Effector CD8-positive, alpha-beta T cell (primary cell): ENCODE data around the gene PTPN13.
"Not testable (repeated sequence)": the region's sequence is repeated elsewhere in the genome, so short reads cannot be mapped to it uniquely, and the experiment has no call there.

Source experiments
- DNase-seq: peaks from one replicate; lab custom pipeline; 2025; lab: John Stamatoyannopoulos, UW

PTPN13 gene

DNA sequence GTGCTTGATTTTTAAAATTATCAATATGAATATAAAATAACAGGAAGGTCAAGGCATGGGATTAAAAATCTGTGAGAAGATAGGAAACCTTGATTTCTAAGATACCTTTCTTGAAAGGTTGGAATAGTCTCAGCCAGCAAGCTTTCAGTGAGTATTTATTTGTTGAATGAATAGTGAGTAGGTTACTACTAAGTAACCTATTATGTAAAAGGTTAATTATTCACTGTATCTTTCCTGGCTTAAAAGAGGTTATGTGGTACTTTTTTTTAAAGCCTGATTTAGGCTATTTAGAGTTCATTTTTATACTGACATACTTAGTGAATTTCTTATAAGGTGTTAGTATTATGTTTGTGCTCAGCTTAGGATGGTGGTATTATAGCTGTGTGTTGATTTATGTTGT is 123.5 kb downstream of the PTPN13 start:
- DNase-seq = no peak

GRCh38 chr4:86718152-86718551 is 124.0 kb downstream of the PTPN13 start:
- no peak for DNase-seq

GRCh38 chr4:86719149-86719548 is 125.0 kb downstream of the PTPN13 start:
- not testable (repeated sequence) for DNase-seq

DNA sequence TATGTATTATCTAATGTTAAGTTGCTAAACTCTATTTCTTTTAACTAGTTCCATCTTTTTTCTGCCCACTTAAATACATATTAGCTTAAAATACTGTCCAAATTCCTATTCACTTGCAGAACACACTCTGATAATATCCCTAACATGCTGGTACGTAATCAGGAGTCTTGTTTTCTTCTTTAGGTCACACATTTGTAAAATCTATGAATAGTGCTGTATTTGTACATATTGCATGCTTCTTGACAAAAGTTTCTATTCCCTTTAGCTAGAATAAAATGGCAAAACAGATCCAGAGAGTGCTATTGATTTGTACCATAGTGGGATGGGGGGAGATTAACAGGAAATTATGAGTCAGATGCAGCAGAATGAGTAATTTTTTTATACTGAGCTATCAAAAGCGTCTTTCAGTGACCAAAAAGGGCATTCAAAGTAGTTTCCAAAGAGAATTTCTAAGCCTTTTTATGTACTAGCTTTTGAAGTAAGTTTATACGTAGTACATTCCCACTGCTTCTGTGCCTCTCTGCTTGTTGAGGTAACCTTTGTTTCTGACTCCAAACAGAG is 126.5 kb downstream of the PTPN13 start:
- no peak for DNase-seq

GRCh38 chr4:86721412-86721811 is 127.3 kb downstream of the PTPN13 start:
- no peak for DNase-seq

GRCh38 chr4:86730310-86730709 is 136.2 kb downstream of the PTPN13 start:
- no peak for DNase-seq

- DNase-seq = no peak
These were observed 143.1 kb downstream of the PTPN13 start for GRCh38 chr4:86737244-86737643.

DNA sequence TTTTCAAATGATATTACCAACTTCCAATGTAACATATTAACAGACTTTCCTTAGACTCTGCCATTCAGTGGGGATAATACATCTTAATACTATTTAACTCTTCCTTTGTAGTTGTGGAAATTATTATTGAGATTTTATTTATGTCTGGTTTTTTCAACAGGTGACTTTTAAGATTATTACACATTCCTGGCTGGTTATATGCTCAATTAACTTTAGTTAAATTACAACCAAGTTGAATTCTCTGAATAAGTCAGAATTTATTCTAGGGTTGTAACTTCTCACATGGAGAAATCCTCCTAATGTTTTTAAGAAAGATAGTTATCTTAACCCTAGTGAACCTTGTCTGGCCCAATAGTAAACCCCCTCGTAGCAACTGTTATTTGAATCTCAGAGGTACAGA is 147.7 kb downstream of the PTPN13 start:
- DNase-seq = no peak

GRCh38 chr4:86744570-86744969 is 150.5 kb downstream of the PTPN13 start:
- no peak for DNase-seq

DNA sequence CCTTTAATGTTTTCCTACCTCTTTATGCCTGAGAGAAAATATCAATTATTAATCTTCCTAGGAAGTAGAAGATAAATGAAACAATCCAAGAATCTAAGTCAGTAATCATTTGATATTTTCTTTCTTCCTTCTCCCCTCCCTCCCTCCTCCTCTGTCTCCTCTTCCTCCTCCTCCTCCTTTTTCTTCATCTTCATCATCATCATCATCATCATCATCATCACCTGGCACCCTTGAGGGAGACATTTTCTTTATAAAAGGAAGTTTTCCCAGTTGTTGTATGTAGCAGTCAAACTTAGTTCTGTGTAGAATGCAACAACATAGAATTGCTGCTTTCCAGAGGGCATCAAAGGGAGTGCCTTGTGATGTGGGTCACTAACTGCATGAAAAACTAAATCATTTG is 155.0 kb downstream of the PTPN13 start:
- no peak for DNase-seq

DNA sequence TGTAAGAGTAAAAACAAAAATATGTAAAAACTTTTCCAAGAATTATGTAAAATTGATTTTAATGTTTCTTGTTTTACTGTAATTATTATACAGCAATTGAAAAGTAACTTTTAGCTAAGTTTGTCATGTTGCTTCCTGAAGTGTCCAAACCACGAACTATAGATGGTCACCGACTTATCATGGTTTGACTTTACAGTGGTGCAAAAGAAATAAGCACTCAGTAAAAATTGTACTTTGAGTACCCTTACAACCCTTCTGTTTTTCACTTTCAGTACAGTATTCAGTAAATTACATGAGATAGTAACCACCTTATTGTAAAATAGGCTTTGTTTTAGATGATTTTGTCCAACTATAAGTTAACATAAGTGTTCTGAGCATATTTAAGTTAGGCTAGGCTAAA is 161.3 kb downstream of the PTPN13 start:
- DNase-seq = no peak

DNA sequence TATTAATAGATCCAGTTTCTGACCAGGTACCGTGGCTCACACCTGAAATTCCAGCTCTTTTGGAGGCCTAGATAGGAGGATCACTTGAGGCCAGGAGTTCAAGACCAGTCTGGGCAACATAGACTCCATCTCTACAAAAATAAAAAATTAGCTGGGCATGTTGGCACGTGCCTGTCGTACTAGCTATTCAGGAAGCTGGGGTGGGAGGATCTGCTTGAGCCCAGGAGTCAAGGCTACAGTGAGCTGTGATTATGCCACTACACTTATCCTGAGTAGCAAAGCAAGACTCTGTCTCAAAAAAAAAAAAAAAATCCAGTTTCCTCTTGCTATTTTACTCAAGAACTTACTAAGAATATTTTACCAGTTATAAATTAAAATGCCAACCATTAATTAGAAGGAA is 163.4 kb downstream of the PTPN13 start:
- DNase-seq = no peak

DNA sequence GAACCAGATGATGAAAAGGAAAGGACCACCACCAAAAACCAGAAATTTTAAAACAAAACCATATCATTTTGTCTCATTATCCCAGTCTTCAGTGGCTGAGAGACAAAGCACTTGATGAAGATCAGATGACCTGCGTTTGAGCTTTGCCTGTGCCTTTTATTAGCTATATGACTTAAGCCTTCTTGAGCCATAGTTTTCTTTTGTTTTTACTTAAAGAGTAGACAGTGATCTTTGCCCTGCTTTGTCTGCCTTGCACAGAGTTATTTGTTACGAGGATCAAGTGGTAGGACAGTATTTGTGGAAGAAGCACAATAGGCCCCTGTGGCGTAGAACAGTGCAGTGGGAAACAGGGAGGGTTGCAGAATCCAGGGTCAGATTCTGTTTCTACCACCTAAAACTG is 165.2 kb downstream of the PTPN13 start:
- DNase-seq = no peak

- DNase-seq = no peak
These were observed 168.5 kb downstream of the PTPN13 start for GRCh38 chr4:86762649-86763048.

DNA sequence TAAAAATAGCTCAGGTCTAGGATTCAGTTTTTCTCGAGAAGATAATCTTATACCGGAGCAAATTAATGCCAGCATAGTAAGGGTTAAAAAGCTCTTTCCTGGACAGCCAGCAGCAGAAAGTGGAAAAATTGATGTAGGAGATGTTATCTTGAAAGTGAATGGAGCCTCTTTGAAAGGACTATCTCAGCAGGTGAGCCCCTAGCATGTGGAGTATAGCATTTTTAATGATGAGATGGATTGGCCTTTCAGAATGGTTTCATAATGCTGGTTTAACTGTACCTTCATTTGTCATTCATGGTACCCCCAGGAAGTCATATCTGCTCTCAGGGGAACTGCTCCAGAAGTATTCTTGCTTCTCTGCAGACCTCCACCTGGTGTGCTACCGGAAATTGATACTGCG is 175.7 kb downstream of the PTPN13 start:
- no peak for DNase-seq

DNA sequence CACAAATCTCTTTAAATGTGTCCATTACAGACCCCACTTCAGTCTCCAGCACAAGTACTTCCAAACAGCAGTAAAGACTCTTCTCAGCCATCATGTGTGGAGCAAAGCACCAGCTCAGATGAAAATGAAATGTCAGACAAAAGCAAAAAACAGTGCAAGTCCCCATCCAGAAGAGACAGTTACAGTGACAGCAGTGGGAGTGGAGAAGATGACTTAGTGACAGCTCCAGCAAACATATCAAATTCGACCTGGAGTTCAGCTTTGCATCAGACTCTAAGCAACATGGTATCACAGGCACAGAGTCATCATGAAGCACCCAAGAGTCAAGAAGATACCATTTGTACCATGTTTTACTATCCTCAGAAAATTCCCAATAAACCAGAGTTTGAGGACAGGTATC is 177.0 kb downstream of the PTPN13 start:
- no peak for DNase-seq

DNA sequence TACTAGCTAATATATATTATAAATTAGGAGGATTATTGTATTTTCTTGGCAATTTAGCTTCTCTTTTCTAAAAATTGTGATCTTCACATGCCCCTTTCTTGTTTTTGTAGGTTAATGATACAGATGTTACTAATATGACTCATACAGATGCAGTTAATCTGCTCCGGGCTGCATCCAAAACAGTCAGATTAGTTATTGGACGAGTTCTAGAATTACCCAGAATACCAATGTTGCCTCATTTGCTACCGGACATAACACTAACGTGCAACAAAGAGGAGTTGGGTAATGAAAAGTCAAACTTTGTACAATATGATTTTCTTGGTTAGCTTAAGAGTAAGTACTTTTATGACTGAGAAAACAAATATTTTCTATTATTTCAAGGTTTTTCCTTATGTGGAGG is 180.9 kb downstream of the PTPN13 start:
- no peak for DNase-seq

DNA sequence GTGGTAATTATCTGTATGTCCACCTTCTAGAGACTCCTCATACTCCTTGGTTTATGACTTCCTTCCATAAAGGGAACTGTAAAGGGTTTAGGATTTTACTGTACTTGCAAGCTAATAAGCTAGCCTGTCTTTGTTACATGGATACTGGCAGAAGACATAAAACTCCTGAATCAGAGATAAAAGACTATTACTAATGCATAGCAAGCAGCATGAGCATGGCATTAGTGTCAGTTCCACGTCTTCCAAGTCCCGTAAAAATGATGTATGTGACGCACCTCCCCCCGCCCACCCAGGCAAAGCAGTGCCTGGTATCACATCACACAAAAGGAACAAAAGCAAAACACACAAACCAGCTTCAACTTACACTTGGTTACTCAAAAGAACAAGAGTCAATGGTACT is 184.1 kb downstream of the PTPN13 start:
- no peak for DNase-seq

DNA sequence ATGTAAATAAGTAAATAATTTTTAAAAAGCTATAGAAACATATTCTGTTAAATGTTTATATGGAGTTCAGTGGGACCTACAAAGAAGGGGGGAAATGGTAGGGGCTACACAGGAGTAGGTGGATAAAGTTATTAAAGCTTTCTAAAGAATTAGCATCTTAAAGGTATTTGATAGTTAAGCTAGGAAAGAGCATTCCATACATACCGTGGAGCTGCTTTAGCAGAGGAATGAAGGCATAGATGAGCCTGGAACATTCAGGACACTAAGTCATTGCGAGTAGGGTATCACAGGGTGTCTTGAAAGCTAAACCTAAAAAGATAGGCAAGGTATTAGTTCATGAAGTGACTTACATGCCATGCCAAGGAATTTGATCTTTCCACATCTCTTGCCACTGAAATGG is 194.7 kb downstream of the PTPN13 start:
- no peak for DNase-seq

GRCh38 chr4:86791126-86791525 is 197.0 kb downstream of the PTPN13 start:
- DNase-seq = no peak

DNA sequence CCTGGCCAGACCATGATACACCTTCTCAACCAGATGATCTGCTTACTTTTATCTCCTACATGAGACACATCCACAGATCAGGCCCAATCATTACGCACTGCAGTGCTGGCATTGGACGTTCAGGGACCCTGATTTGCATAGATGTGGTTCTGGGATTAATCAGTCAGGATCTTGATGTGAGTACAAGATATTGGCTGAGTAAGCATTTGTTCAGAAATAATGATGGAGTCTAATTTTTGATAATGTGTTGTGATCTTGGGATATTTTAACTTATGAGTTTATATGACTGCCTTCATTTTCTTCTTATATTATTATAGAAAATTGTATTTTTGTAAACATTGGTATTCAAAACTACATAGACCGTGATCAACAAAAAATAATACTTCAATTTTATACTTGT is 215.7 kb downstream of the PTPN13 start:
- DNase-seq = no peak

DNA sequence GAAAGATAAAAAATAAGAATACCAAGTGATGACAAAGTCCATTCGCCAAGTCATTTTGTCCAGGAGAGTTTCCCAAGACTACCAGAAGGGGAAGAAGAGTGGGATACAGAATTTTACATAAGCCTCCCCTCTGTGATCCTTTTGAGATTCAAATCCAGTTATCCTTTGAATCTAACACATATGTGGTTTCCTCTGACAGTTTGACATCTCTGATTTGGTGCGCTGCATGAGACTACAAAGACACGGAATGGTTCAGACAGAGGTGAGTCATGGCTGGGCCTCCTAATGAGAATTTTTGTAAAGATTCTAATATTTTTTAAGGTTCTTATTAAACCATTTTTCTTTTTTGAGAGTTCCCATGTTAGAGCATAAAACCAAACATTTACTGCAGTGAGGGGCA is 216.7 kb downstream of the PTPN13 start:
- DNase-seq = no peak

DNA sequence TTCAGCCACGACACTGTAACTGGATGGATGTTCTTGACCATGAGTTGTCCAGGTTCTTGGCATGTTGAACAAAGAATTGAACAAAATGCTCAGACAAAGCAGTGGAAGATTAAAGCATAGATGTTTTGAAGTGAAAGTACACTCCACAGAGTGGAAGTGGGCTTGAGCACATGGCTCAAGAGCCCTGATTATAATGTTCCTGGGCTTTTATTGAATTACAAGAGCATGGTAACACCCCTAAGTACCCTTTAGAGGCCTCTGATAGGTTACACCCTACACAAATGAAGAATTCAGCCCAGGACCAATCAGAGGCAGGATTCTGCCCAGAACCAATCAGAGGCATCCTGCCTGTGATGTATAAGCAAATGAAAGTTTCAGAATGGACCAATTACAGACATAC is 221.5 kb downstream of the PTPN13 start:
- DNase-seq = no peak

- no peak for DNase-seq
These were observed 222.6 kb downstream of the PTPN13 start for GRCh38 chr4:86816501-86817273.
